LNCAP (cell line): ENCODE results near the gene RASSF8.

Experiments
- CTCF ChIP-seq: fragments of 450-650 bp; IDR thresholded peaks from 2 replicates; pipeline ENCODE4 v1.5.1; 2017; ENCODE audit warnings: mild to moderate bottlenecking

RASSF8 gene

GRCh38 chr12:25985316-25986175, 27.1 kb downstream of the RASSF8 start:
- TF ChIP-seq CTCF: no peak

- no peak for TF ChIP-seq CTCF
Observed at GRCh38 chr12:25986180-25986579, 27.7 kb downstream of the RASSF8 start.

GRCh38 chr12:25988505-25988904, 30.0 kb downstream of the RASSF8 start:
- no peak for TF ChIP-seq CTCF

- TF ChIP-seq CTCF: no peak
Observed at GRCh38 chr12:25990495-25990894, 32.0 kb downstream of the RASSF8 start.

GRCh38 chr12:25992026-25992782, 33.7 kb downstream of the RASSF8 start:
- TF ChIP-seq CTCF: no peak

GRCh38 chr12:25993901-25994651, 35.6 kb downstream of the RASSF8 start:
- no peak for TF ChIP-seq CTCF

- no peak for TF ChIP-seq CTCF
Observed at GRCh38 chr12:25994901-25995625, 36.6 kb downstream of the RASSF8 start.
